MM.1S (cell line): ENCODE data around the gene PRKCB.

ENCODE experiments used
- DNase-seq: peaks from one replicate; pipeline ENCODE4 v3.0.0-alpha.2; 2015
- H2AFZ ChIP-seq: fragments of 300-600 bp; sonication (generic); 2 replicates; pipeline ENCODE4 v1.6.0; 2016; ENCODE audit warnings: antibody characterized with exemption, low read length
- H3F3A ChIP-seq: fragments of 300-600 bp; sonication (generic); 2 replicates; pipeline ENCODE4 v1.6.1; 2016; ENCODE audit warnings: mild to moderate bottlenecking, antibody characterized with exemption, low read length, moderate library complexity, mixed read lengths; ENCODE audit not compliant: insufficient read depth
- H3K27ac ChIP-seq: fragments of 300-600 bp; sonication (generic); 2 replicates; pipeline ENCODE4 v1.5.1; 2016; ENCODE audit warnings: mild to moderate bottlenecking, low read length
- H3K27me3 ChIP-seq: fragments of 300-600 bp; sonication (generic); replicated peaks from 2 replicates; pipeline ENCODE4 v1.6.0; 2016; ENCODE audit warnings: low read length; ENCODE audit not compliant: insufficient read depth
- H3K36me3 ChIP-seq: fragments of 300-600 bp; sonication (generic); replicated peaks from 2 replicates; pipeline ENCODE4 v1.6.1; 2016; ENCODE audit warnings: mild to moderate bottlenecking, low read length, mixed read lengths; ENCODE audit not compliant: insufficient read depth
- H3K4me1 ChIP-seq: fragments of 300-600 bp; sonication (generic); 2 replicates; pipeline ENCODE4 v1.6.1; 2016; ENCODE audit warnings: low read length, mixed read lengths
- H3K4me2 ChIP-seq: fragments of 300-600 bp; sonication (generic); 2 replicates; pipeline ENCODE4 v1.6.0; 2016; ENCODE audit warnings: low read depth, low read length
- H3K4me3 ChIP-seq: fragments of 300-600 bp; sonication (generic); 2 replicates; pipeline ENCODE4 v1.5.1; 2016; ENCODE audit warnings: low read length, mixed read lengths
- H3K79me2 ChIP-seq: fragments of 300-600 bp; sonication (generic); 2 replicates; pipeline ENCODE4 v1.6.1; 2016; ENCODE audit warnings: mixed run types, low read length, mixed read lengths
- H3K9ac ChIP-seq: fragments of 300-600 bp; sonication (generic); 2 replicates; pipeline ENCODE4 v1.6.1; 2016; ENCODE audit warnings: low read length, mixed read lengths
- H3K9me2 ChIP-seq: fragments of 300-600 bp; sonication (generic); replicated peaks from 2 replicates; pipeline ENCODE4 v1.6.1; 2016; ENCODE audit warnings: mild to moderate bottlenecking, low read length, mixed read lengths; ENCODE audit not compliant: insufficient read depth
- H3K9me3 ChIP-seq: fragments of 300-600 bp; sonication (generic); replicated peaks from 2 replicates; pipeline ENCODE4 v1.6.1; 2016; ENCODE audit warnings: mild to moderate bottlenecking, low read length, mixed read lengths; ENCODE audit not compliant: insufficient read depth
- H4K20me1 ChIP-seq: fragments of 300-600 bp; sonication (generic); 2 replicates; pipeline ENCODE4 v1.6.1; 2016; ENCODE audit warnings: mild to moderate bottlenecking, low read length, moderate library complexity, mixed read lengths; ENCODE audit not compliant: insufficient read depth
- CTCF ChIP-seq: fragments of 300-600 bp; sonication (generic); IDR thresholded peaks from 2 replicates; pipeline ENCODE4 v1.5.1; 2016; ENCODE audit warnings: antibody characterized with exemption, low read length, mixed read lengths
- EZH2 ChIP-seq: fragments of 300-600 bp; sonication (generic); optimal IDR thresholded peaks from 2 replicates; pipeline ENCODE3; 2017; ENCODE audit warnings: low read depth, mild to moderate bottlenecking, antibody characterized with exemption, low read length, mixed read lengths
- EZH2phosphoT487 ChIP-seq: fragments of 300-600 bp; sonication (generic); IDR thresholded peaks from 2 replicates; pipeline ENCODE4 v1.6.1; 2018; ENCODE audit warnings: antibody characterized with exemption, low read length

Gene PRKCB

GRCh38 chr16:24022797-24023196, 187.0 kb downstream of the PRKCB start:
- Histone ChIP-seq H4K20me1 (no peaks in the 10 kb centered on the region), H3K4me2 (no peak overlapping the region), H3K27ac (no peak overlapping the region), H2AFZ (no peak overlapping the region), H3K9ac (no peak overlapping the region), H3K27me3 (no peaks in the 10 kb centered on the region), H3K79me2 (no peaks in the 10 kb centered on the region), H3K36me3 (no peaks in the 10 kb centered on the region), H3F3A (no peaks in the 10 kb centered on the region), H3K4me3 (no peak overlapping the region), H3K9me3 (no peaks in the 10 kb centered on the region), H3K4me1 (0 out of 2 replicates have a peak, but pooled peaks cover 6% of the 10 kb centered on the region), H3K9me2 (no peaks in the 10 kb centered on the region)
- no peak for DNase-seq
- TF ChIP-seq EZH2 (no peak), CTCF (no peak), EZH2phosphoT487 (no peak)

- H3K9ac ChIP-seq, result no peak overlapping the region
- no peaks in the 10 kb centered on the region for H3K36me3 ChIP-seq
Observed at GRCh38 chr16:24023621-24024020, 187.8 kb downstream of the PRKCB start.

GRCh38 chr16:24024971-24025370, 189.2 kb downstream of the PRKCB start:
- H3K27ac ChIP-seq, result no peak overlapping the region
- no peaks in the 10 kb centered on the region for H3K9me3 ChIP-seq
- no peaks in the 10 kb centered on the region for H3K9me2 ChIP-seq
- H3K27me3 ChIP-seq, result no peaks in the 10 kb centered on the region
- no peaks in the 10 kb centered on the region for H3K36me3 ChIP-seq
- TF ChIP-seq EZH2phosphoT487 (no peak), CTCF (no peak), EZH2 (no peak)
- DNase-seq, result no peak
- 0 out of 2 replicates have a peak, but pooled peaks cover 3% of the 10 kb centered on the region for H3K4me1 ChIP-seq
- no peak overlapping the region for H3K4me3 ChIP-seq
- no peak overlapping the region for H3K4me2 ChIP-seq
- no peak overlapping the region for H2AFZ ChIP-seq
- H3F3A ChIP-seq, result no peaks in the 10 kb centered on the region
- no peaks in the 10 kb centered on the region for H3K79me2 ChIP-seq
- no peak overlapping the region for H3K9ac ChIP-seq
- H4K20me1 ChIP-seq, result no peaks in the 10 kb centered on the region

More at GRCh38 chr16:24023621-24024020, 187.8 kb downstream of the PRKCB start:
- no peak for DNase-seq
- no peak overlapping the region for H3K4me3 ChIP-seq
- TF ChIP-seq CTCF, result no peak
- TF ChIP-seq EZH2phosphoT487, result no peak
- TF ChIP-seq EZH2, result no peak
- 0 out of 2 replicates have a peak, but pooled peaks cover 6% of the 10 kb centered on the region for H3K4me1 ChIP-seq
- no peak overlapping the region for H2AFZ ChIP-seq
- no peak overlapping the region for H3K4me2 ChIP-seq
- no peaks in the 10 kb centered on the region for H3K9me2 ChIP-seq
- no peak overlapping the region for H3K27ac ChIP-seq
- no peaks in the 10 kb centered on the region for H4K20me1 ChIP-seq
- no peaks in the 10 kb centered on the region for H3F3A ChIP-seq
- H3K79me2 ChIP-seq, result no peaks in the 10 kb centered on the region
- no peaks in the 10 kb centered on the region for H3K27me3 ChIP-seq
- H3K9me3 ChIP-seq, result no peaks in the 10 kb centered on the region
